HG03442 (cell line): Measurements from ENCODE around the gene CDC27.
"Not testable (repeated sequence)": the region's sequence is repeated elsewhere in the genome, so short reads cannot be mapped to it uniquely, and the experiment has no call there.

Experiments used
- ATAC-seq: cut with Tn5 transposase; IDR thresholded peaks from one replicate; pipeline ENCODE4 v1.9.1; 2021; ENCODE audit warnings: mild to moderate bottlenecking, moderate library complexity; ENCODE audit not compliant: unreplicated experiment

The CDC27 gene

DNA sequence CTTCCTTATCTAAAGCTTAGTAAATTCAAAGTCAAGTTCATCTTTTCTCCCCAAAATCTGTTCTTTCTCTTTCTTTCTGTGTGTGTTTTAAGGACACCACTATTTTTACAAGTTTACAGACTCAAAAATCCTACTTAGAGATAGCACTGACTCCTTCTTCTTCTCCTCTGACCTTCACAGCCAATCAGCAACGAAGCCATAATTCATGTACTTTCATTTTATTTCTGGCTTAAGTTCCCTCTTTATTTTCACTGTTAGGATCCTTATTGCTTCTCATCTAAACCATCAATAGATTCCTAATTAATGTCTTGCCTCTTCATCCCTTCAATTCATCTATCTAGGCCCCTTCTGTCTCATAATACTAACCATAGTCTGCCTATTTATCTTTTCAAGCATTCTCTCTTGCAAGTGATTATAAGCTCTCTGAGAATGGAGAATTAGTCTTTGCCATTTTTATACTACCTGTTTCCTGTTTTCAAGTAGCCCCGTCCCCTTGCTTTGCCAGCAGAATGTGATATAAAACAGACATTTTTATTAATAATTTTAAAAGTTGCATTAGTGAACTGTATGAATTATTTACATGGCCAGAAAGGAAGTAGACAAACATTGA, 27.0 kb downstream of the CDC27 start:
- ATAC-seq, result no peak

DNA sequence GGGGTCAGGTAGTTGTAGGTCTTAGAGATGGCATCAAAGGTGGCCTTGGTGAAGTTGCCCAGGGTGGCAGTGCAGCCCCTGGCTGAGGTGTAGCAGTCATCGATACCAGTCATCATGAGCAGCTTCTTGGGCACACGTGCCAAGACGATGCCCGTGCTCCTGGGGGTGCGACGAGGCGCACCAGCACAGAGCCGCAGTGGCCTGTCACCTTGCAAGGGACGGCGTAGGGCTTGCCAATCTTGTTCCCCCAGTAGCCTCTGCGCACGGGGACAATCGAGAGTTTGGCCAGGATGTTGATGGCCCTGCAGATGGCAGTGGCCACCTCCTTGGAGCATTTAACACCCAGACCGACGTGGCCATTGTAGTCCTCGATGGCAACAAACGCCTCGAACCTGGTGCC, 29.8 kb downstream of the CDC27 start:
- no peak for ATAC-seq

DNA sequence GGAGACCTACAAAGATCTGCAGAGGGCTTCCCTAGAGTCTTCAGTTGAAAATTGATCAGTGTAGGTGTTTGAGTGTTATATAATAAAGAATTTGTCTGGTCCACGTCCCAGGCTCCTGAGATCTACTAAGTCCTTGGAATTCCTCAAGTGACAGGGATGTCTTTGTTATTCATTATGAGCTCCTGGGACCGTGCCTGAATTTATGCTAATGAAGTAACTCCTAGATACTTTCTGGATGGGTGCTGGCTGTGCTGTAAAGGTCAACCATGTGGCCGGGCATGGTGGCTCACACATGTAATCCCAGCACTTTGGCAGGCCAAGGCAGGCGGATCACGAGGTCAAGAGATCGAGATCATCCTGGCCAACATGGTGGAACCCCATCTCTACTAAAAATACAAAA, 43.7 kb downstream of the CDC27 start:
- no peak for ATAC-seq

DNA sequence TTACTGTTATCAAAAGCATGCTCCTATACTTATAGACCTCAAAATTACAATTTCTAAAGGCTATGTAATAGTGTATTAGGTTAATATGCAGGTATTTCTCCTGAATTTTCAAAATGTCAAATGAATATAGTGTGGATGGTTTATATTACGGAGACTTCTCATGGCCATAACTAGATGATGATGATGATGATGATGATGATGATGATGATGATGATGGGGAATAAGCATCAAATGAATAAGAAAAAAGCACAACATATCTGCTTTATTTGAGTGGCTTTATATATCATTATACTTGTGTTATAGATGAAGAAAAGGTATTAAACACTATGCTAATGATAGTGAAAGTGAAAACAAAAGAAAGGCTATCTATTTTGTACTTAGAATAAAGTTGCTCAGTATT, 53.9 kb downstream of the CDC27 start:
- ATAC-seq, result no peak

DNA sequence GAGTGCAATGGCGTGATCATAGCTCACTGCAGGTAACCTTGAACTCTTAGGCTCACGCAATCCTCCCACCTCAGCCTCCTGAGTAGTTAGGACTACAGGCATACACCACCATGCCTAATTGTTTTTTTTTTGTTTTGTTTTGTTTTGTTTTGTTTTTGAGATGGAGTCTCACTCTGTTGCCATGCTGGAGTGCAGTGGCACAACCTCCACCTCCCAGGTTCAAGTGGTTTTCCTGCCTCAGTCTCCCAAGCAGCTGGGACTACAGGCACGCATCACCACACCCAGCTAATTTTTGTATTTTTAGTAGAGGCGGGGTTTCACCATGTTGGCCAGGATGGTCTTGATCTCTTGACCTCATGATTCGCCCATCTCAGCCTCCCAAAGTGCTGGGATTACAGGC, 54.7 kb downstream of the CDC27 start:
- ATAC-seq, result not testable (repeated sequence)

DNA sequence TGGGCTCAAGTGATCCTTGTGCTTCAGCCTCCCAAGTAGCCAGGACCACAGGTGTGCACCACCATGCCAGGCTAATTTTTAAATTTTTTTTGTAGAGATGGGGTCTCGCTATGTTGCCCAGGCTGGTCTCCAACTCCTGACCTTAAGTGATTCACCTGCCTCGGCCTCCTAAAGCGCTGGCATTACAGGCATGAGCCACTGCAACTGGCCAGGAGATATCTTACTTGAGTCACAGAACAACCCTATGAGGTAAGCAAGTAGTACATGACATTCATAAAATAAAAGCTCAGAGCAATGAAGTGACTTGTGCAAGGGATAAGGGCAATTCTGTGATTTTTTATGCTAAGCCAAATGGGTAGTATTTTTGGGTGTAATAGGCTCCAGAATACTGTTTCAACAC, 57.3 kb downstream of the CDC27 start:
- ATAC-seq, result no peak

DNA sequence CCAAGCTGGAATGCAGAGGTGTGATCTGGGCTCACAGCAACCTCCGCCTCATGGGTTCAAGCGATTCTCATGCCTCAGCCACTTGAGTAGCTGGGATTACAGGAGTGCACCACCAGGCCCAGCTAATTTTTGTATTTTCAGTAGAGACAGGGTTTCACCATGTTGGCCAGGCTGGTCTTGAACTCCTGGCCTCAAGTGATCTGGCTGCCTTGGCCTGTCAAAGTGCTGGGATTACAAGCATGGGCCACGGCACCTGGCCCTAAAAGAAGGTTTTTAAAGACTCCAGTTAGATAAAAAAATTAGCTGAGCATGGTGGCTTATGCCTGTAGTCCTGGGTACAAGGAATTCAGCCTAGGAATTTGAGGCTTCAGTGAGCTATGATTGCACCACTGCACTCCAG, 62.3 kb downstream of the CDC27 start:
- not testable (repeated sequence) for ATAC-seq

DNA sequence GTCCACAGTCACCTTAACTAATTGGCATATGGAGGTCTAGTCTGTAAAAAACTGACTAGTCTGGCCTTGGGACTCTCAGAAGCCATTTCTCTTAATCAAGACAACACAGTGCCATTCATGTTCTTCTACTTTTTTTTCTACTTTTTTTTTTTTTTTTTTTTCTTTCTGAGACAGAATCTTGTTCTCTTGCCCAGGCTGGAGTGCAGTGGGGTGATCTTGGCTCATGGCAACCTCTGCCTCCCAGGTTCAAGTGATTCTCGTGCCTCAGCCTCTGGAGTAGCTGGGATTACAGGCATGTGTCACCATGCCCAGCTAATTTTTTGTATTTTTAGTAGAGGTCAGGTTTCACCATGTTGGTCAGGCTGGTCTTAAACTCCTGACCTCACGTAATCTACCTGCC, 65.8 kb downstream of the CDC27 start:
- ATAC-seq, result not testable (repeated sequence)

DNA sequence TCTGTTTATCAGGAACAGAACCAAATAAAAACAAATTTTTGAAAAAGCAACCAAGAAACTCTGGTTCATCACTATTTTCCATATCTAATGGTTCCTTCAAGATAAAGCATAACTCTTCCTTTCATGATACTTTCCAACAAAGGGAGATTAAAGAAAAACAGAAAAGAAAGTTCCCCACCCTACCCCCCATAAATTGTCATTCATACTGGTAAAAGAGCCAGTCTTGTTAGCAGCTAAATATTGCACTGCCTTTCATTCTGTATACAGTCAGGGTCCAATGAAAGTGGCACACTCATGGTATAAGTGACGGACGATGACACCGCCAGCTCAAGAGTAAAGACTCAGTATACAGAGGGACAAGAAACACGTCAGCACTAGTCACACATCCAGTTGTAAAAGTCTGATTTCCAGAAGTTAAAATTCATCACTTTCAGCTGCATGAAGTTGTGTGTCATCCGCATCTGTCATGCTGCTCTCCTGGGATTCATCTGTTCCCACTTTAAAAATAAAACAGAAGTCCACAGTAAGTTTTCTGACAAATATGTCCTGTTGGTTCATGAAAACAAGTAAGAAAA, 68.5 kb downstream of the CDC27 start:
- ATAC-seq, result no peak

DNA sequence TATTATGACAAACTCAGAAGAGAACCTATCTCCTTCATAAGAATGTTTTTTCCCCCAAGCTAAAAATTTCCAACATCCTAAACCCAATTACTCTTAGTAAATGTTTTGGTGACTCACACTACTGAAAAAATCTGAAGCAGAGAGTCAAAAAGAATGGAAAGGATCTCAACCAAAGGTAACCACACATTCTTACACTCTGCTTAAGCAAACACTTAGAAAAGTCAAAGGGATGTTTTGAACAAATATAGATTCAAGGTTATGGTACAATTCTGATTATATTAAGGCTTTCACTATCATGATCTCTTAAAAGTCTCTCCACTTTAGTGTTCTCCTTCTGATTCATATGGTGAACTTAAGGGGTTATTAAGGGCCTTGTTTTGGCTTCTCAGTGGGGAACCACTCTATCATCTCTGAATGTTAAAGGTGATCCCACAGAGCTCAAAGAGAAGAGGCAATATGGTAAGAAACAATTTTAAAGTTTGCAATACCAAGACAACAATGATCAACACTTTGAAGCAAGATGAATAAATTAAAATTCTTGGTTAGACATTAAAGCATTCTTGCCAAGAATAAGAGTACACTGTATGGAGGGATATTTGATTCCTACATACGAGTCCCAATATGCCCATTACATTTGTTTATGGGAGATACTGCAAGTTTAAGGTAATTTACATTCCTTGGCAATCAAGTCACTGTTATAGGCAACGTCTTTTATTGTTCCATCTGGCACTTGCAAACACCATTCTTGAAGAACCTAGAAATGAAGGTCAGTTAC, 69.2 kb downstream of the CDC27 start:
- ATAC-seq, result no peak

DNA sequence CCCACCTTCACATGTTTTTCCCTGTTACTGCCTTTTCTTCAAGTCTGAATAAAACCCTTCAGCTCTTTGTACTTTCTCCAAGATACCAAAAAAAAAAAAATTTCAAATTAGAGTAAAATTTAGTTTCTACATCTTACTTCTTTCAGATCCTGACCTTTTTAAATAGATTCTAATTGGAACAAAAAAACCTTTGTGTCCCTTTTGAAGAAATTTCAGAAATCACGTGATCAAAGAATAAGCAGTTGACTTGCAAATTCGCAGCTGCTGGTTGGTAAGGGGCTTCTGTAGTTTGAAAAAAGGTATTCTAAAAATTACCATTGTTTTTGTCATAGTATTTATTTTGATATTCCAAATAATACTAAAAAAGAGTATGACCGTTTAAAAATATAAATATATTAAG, 71.7 kb downstream of the CDC27 start:
- no peak for ATAC-seq

DNA sequence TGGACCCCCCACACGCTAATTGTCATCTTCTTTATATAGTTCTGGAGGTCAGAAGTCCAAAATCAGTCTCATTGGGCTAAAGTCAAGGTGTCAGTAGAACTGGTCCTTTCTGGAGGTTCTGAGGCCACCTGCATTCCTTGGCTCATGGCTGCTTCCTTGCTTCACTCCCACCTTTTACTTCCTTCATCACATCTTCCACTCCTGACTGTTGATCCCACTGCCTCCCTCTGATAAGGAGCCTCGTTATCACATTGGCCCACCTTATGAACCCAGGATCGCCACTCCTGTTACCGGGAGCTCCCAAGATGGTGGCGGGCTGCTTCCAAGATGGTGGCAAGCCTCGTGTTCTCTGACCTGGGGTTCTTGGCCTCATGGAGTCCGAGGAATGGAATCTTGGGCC, 83.0 kb downstream of the CDC27 start:
- ATAC-seq, result no peak

DNA sequence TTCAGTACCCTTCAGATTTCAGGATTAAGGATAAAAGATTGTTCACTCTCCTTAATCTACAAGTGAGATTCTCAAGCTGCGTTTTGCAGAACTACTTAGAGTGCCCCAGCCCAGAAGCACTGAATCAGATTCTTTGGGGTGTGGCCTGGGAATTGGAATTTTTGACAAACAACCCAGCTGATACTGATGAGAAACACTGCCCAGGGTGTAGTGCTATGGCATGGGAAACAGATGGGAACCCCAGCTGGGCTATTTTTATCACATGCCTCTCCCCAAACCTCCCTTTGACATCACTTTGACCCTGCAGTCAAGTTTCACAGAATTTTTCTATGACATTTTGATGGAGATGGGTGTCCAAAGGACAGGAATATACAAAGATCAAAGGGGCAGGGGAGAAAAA, 83.8 kb downstream of the CDC27 start:
- not testable (repeated sequence) for ATAC-seq

DNA sequence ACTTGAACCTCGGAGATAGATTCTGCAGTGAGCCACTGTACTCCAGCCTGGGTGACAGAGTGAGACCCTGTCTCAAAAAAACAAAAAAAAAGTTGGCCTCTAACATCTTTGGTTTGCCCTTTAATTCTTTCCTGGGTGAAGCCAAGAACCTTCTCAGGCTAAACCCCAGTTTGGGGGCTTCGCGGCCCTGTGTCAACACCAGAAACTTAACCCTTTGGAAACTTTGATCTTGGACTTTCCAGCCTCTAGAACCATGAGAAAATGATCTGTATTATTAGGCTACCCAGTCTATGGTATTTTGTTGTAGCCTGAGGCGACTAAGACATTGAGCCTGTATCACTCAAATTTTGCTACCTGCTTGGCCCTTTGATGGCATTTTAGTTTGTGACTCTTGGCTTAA, 86.2 kb downstream of the CDC27 start:
- ATAC-seq, result no peak

DNA sequence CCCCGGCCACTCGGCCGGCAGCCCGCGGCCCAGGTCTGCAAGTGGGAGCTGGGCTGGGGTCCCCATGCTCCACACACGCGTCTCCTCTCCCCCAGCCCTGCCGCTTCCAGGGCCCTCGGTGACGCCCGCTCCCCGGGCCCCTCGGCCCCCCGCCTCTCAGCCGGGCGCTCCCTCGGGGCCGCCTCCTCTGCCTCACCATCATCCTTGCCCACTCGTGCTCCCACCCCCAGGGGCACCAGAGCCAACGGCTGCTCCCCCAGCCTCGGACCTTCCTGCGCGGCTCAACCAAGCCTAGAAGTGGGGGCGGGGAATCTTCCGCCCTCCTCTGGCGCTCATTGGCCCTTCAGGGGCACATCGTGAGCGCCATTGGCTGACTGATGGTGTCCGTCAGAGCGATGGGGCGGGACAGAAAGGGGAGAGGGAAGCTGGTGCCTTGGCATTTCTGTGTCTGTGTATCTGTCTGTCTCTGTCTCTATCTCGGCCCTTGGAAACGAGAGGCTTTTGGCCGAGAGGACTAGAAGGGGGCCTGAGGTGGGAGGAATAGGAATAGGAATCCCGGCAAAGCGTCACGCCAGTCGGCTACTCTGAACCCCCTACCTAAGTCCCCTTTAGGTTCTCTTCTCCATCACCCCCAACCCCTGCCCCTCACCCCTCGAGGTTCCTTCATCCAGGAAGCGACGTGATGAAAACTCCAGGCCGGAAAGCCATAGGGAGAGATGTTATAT, 88.9 kb downstream of the CDC27 start:
- peak; percentile 95 for ATAC-seq

DNA sequence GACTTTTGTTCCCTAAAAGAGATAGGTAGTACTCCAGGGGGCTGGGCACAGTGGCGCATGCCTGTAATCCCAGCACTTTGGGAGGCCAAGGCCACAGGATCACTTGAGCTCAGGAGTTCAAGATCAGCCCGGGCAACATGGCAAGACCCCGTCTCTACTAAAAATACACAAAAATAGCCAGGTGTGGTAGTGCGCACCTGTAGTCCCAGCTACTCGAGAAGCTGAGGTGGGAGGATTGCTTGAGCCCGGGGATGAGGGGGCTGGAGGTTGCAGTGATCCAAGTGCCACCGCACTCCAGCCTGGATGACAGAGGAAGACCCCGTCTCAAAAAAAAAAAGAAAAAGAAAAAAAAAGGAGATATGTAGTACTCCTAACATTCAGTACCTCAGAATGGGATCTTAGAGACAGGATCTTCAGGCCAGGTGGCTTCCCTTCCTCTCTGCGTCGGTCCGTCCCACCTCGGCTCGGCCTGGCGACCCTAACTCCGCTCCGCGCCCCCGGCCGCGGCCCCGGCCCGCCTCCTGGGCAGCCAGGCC, 89.6 kb downstream of the CDC27 start:
- ATAC-seq, result peak; percentile 2

DNA sequence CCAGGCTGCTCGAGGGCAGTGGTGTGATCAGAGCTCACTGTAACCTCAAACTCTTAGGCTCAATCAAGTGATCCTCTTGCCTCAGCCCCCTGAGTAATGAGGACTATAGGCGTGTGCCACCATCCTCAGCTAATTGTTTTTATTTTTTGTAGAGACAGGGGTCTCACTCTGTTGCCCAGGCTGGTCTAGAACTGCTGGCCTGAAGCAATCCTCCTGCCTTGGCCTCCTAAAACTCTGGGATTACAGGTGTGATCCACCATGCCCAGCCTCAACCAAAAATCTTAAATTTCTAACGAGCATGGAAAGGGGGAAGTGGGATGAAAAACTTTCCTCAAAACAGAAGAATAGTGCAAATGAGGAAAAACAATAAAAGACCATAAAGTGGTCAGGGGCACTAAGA, 92.8 kb downstream of the CDC27 start:
- ATAC-seq, result no peak

DNA sequence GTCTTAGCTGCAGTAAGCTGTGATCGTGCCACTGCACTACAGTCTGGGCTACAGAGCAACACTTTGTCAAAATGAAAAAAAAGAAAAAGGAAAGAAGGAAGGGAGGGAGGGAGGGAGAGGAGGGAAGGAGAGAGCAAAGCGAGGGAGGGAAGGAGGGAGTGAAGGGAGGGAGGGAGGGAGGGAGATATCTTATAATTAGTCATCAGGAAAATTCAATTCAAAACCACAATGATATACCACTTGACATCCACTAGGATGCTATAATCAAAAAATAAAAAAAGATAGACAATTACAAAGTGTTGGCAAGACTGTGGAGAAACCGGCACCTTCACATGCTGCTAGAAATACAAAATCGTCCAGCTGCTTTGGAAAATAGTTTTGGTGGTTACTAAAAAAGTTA, 93.8 kb downstream of the CDC27 start:
- no peak for ATAC-seq

DNA sequence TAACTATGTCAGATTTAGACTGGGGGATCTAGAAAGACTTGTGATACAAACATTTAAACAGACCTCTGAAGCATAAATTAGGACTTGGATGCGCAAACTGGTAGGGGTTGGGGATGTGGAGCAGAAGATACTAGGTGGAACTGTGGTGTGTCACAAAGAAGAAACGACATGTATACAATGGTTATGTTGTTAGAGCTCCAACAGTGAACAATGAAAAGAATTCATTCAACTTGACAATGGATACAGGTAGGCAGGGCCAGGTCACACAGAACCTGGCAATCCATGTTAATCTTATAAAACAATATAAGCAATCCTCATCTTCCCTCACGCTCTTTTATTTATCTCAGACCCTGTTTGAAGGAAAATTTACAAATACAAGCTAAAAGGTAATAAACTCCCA, 102.0 kb downstream of the CDC27 start:
- ATAC-seq, result no peak

DNA sequence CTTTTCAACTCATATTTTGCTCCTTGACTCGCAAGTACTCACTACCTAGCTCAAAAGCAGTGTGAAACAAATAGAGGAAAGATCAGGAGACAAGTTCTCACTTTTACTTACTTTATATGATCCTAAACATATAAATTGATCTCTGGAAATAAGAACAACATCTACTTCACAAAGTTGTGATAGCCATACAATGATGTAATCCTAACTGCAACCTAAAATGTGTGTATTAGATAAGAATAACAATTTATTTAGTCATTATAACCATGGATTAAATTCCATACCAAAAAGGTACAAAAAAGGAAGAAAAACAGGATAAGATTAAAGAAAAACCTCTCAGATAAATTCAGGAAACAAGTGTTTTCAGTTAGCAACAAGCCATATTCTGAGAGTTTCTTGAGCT, 103.4 kb downstream of the CDC27 start:
- ATAC-seq, result no peak

DNA sequence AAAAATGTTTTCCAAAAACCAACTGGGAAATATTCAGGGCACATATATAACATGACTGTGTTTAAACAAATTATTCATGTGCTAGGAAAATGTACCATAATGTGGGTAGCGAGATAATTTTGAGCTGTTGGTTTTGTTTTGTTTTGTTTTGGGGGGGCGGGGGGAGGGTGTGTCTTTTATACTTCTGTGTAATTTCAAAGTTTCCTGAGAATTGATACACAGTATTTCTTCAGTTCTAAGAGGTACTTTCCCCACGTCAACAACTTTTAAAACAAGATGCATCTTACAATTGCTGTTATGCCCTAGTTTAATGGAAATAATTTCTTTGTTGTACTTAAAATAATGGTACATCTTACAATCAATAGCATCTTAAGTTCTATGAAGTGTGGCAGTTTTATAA, 110.3 kb downstream of the CDC27 start:
- ATAC-seq, result no peak

DNA sequence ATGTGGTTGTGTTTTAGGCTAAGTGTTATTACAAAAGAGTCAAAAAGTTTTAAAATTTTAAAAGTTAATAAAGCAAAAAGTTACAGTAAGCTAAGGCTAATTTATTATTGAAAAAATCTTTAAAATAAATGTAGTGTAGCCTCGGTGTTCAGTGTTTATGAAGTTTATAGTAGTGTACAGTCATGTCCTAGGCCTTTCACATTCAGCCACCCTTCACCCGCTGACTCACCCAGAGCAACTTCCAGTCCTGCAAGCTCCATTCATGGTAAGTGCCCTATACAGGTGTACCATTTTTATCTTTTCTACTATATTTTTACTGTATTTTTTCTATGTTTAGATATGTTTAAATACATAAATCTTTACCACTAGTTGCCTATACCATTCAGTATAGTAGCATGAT, 111.5 kb downstream of the CDC27 start:
- no peak for ATAC-seq
